SKM-1 treated with dmso at 0.1 percent for 144 hours (cell line): ENCODE results near the gene MYDGF.

Experiments
- DNase-seq: peaks from one replicate; lab custom pipeline; 2025; ENCODE audit not compliant: unreplicated experiment; lab: John Stamatoyannopoulos, UW

MYDGF gene

GRCh38 chr19:4609878-4610511 lies 60.1 kb downstream of the MYDGF start:
- peak; percentile 70 for DNase-seq
